ENCODE data around the gene ATP2A1. TPM values are rescaled to one million over a fixed set of nuclear protein-coding genes. Genes with fewer than 3 reads are reported as not detected.
A peak's percentile ranks its signal among the peaks of the same experiment; 100 is the strongest.

ATP2A1 gene
- 1 to 10 TPM; 1.3 to 2.7 TPM for total RNA-seq

GRCh38 chr16:28878083-28878926, at the start of gene ATP2A1:
TSS of gene ATP2A1 (plus strand) at chr16:28878488. CDS start at chr16:28878672, 184 bp downstream.
- Mint-ChIP-seq H3K9me3 (no peaks in the 10 kb centered on the region), H3K4me1 (peaks cover 29% of the 10 kb centered on the region), H3K27me3 (peaks cover 1% of the 10 kb centered on the region), H3K36me3 (ENCODE audit: low read depth) (peaks cover 3% of the 10 kb centered on the region), H3K4me3 (peak within 1 kb of the TSS; percentile 91), H3K27ac (no peak within 1 kb of the TSS)
- no peak for DNase-seq
- ChIA-PET POLR2A (no interaction called here), CTCF (interaction anchor here (1.0 to 1.8 kb wide), 4 partner anchors 11 to 32 kb away, joined by 3 to 6 read pairs (median 4); partner anchors contain the start of genes SH2B1 and TUFM)

GRCh38 chr16:28829747-28830146, 48.5 kb upstream of the ATP2A1 start:
- no peaks in the 10 kb centered on the region for H3K9me3 Mint-ChIP-seq
- POLR2A ChIA-PET, result no interaction called here
- DNase-seq, result no peak
- CTCF ChIA-PET, result no interaction called here
- H3K27ac Mint-ChIP-seq, result no peak overlapping the region
- H3K4me3 Mint-ChIP-seq, result no peak overlapping the region
- H3K36me3 Mint-ChIP-seq (ENCODE audit: low read depth), result peaks cover 88% of the 10 kb centered on the region
- peaks cover 27% of the 10 kb centered on the region for H3K4me1 Mint-ChIP-seq
- no peaks in the 10 kb centered on the region for H3K27me3 Mint-ChIP-seq

GRCh38 chr16:28830531-28830930, 47.8 kb upstream of the ATP2A1 start:
- no peaks in the 10 kb centered on the region for H3K9me3 Mint-ChIP-seq
- peaks cover 19% of the 10 kb centered on the region for H3K4me1 Mint-ChIP-seq
- DNase-seq, result no peak
- H3K27ac Mint-ChIP-seq, result no peak overlapping the region
- CTCF ChIA-PET, result interaction anchor here (0.6 kb wide), 1 partner anchor 1329 kb away, joined by 3 read pairs; no protein-coding TSS in a partner anchor
- POLR2A ChIA-PET, result no interaction called here
- no peak overlapping the region for H3K4me3 Mint-ChIP-seq
- H3K36me3 Mint-ChIP-seq (ENCODE audit: low read depth), result peaks cover 86% of the 10 kb centered on the region
- no peaks in the 10 kb centered on the region for H3K27me3 Mint-ChIP-seq

- H3K36me3 Mint-ChIP-seq (ENCODE audit: low read depth), result peaks cover 69% of the 10 kb centered on the region
- H3K9me3 Mint-ChIP-seq, result no peaks in the 10 kb centered on the region
- ChIA-PET POLR2A (no interaction called here), CTCF (interaction anchor here (0.9 kb wide), 1 partner anchor 12 kb away, joined by 3 read pairs; the partner anchor contains the start of gene TUFM)
- DNase-seq, result no peak
- H3K4me1 Mint-ChIP-seq, result peaks cover 6% of the 10 kb centered on the region
- no peaks in the 10 kb centered on the region for H3K27me3 Mint-ChIP-seq
- H3K4me3 Mint-ChIP-seq, result no peak overlapping the region
- no peak overlapping the region for H3K27ac Mint-ChIP-seq
Observed at GRCh38 chr16:28834349-28834748, 43.9 kb upstream of the ATP2A1 start.

GRCh38 chr16:28834873-28835863, 43.1 kb upstream of the ATP2A1 start:
- H3K9me3 Mint-ChIP-seq, result no peaks in the 10 kb centered on the region
- H3K27me3 Mint-ChIP-seq, result no peaks in the 10 kb centered on the region
- peaks cover 4% of the 10 kb centered on the region for H3K4me1 Mint-ChIP-seq
- ChIA-PET POLR2A (no interaction called here), CTCF (interaction anchor here (0.9 kb wide), 2 partner anchors 11 to 110 kb away, joined by 3 read pairs; partner anchors contain the start of gene TUFM)
- DNase-seq, result no peak
- H3K36me3 Mint-ChIP-seq (ENCODE audit: low read depth), result peaks cover 61% of the 10 kb centered on the region
- H3K27ac Mint-ChIP-seq, result no peak overlapping the region
- H3K4me3 Mint-ChIP-seq, result no peak overlapping the region

GRCh38 chr16:28835864-28836760, 42.2 kb upstream of the ATP2A1 start:
- ChIA-PET CTCF (interaction anchor here (0.8 to 0.9 kb wide), 3 partner anchors 37 to 138 kb away, joined by 3 read pairs; partner anchors contain the start of gene SPNS1), POLR2A (no interaction called here)
- no peaks in the 10 kb centered on the region for H3K4me1 Mint-ChIP-seq
- H3K36me3 Mint-ChIP-seq (ENCODE audit: low read depth), result peaks cover 52% of the 10 kb centered on the region
- no peaks in the 10 kb centered on the region for H3K9me3 Mint-ChIP-seq
- DNase-seq, result no peak
- no peak overlapping the region for H3K4me3 Mint-ChIP-seq
- H3K27me3 Mint-ChIP-seq, result no peaks in the 10 kb centered on the region
- no peak overlapping the region for H3K27ac Mint-ChIP-seq

- Mint-ChIP-seq H3K27ac (no peak overlapping the region), H3K36me3 (ENCODE audit: low read depth) (peaks cover 50% of the 10 kb centered on the region), H3K9me3 (no peaks in the 10 kb centered on the region), H3K4me3 (no peak overlapping the region), H3K4me1 (no peaks in the 10 kb centered on the region), H3K27me3 (no peaks in the 10 kb centered on the region)
- DNase-seq, result no peak
- ChIA-PET CTCF (interaction anchor here (0.8 to 0.9 kb wide), 2 partner anchors 37 to 137 kb away, joined by 3 read pairs; partner anchors contain the start of gene SPNS1), POLR2A (no interaction called here)
Observed at GRCh38 chr16:28836761-28837064, 41.6 kb upstream of the ATP2A1 start.

- Mint-ChIP-seq H3K27ac (peak overlapping the region; percentile 26), H3K4me1 (no peaks in the 10 kb centered on the region), H3K4me3 (no peak overlapping the region), H3K36me3 (ENCODE audit: low read depth) (peaks cover 48% of the 10 kb centered on the region), H3K27me3 (no peaks in the 10 kb centered on the region), H3K9me3 (no peaks in the 10 kb centered on the region)
- POLR2A ChIA-PET, result interaction anchor here (0.6 kb wide), 1 partner anchor 129 kb away, joined by 4 read pairs; no protein-coding TSS in a partner anchor
- CTCF ChIA-PET, result interaction anchor here (0.6 to 1.3 kb wide), 3 partner anchors 16 to 106 kb away, joined by 3 to 4 read pairs (median 3); no protein-coding TSS in a partner anchor
- no peak for DNase-seq
Observed at GRCh38 chr16:28837672-28838557, 40.4 kb upstream of the ATP2A1 start.

GRCh38 chr16:28838558-28838918, 39.8 kb upstream of the ATP2A1 start:
- Mint-ChIP-seq H3K9me3 (no peaks in the 10 kb centered on the region), H3K27ac (no peak overlapping the region), H3K4me1 (peaks cover 2% of the 10 kb centered on the region), H3K27me3 (no peaks in the 10 kb centered on the region), H3K4me3 (no peak overlapping the region), H3K36me3 (ENCODE audit: low read depth) (peaks cover 47% of the 10 kb centered on the region)
- POLR2A ChIA-PET, result interaction anchor here (0.6 kb wide), 1 partner anchor 129 kb away, joined by 4 read pairs; no protein-coding TSS in a partner anchor
- CTCF ChIA-PET, result interaction anchor here (0.6 to 1.3 kb wide), 3 partner anchors 16 to 105 kb away, joined by 3 to 4 read pairs (median 3); no protein-coding TSS in a partner anchor
- no peak for DNase-seq

GRCh38 chr16:28839004-28839639, 39.2 kb upstream of the ATP2A1 start:
- H3K27me3 Mint-ChIP-seq, result no peaks in the 10 kb centered on the region
- H3K27ac Mint-ChIP-seq, result peak overlapping the region; percentile 25
- H3K4me1 Mint-ChIP-seq, result peaks cover 2% of the 10 kb centered on the region
- POLR2A ChIA-PET, result interaction anchor here (0.6 kb wide), 1 partner anchor 128 kb away, joined by 4 read pairs; no protein-coding TSS in a partner anchor
- no peak for DNase-seq
- H3K36me3 Mint-ChIP-seq (ENCODE audit: low read depth), result peaks cover 43% of the 10 kb centered on the region
- no peaks in the 10 kb centered on the region for H3K9me3 Mint-ChIP-seq
- no peak overlapping the region for H3K4me3 Mint-ChIP-seq
- CTCF ChIA-PET, result interaction anchor here (0.7 to 1.1 kb wide), 2 partner anchors 32 to 40 kb away, joined by 4 read pairs; no protein-coding TSS in a partner anchor

- H3K4me1 Mint-ChIP-seq, result peaks cover 10% of the 10 kb centered on the region
- no peak overlapping the region for H3K4me3 Mint-ChIP-seq
- peaks cover 41% of the 10 kb centered on the region for H3K36me3 Mint-ChIP-seq (ENCODE audit: low read depth)
- H3K27ac Mint-ChIP-seq, result no peak overlapping the region
- DNase-seq, result no peak
- H3K9me3 Mint-ChIP-seq, result no peaks in the 10 kb centered on the region
- POLR2A ChIA-PET, result no interaction called here
- CTCF ChIA-PET, result no interaction called here
- no peaks in the 10 kb centered on the region for H3K27me3 Mint-ChIP-seq
Observed at GRCh38 chr16:28839899-28840298, 38.4 kb upstream of the ATP2A1 start.
